Renal cortical epithelial cell (primary cell): ENCODE data around the gene PPIL4. TPM values are rescaled to one million over a fixed set of nuclear protein-coding genes. Genes with fewer than 3 reads are reported as not detected.

Experiments used
- DNase-seq: peaks from one replicate; pipeline ENCODE4 v3.0.0-alpha.2; 2011; ENCODE audit warnings: low read depth
- total RNA-seq: library from RNA; depleted of rRNA; stranded (reverse); fragments of >200 nt; gene quantifications from 2 replicates; pipeline ENCODE4 v1.2.3, GENCODE V29; 2014

PPIL4 gene
- total RNA-seq = 38.7 and 59.0 TPM in 2 replicates

GRCh38 chr6:149545754-149546471 lies at the start of gene PPIL4:
TSS of gene PPIL4 (minus strand) at chr6:149546043. CDS start at chr6:149546005, 38 bp downstream.
- peak; percentile 80 for DNase-seq

DNA sequence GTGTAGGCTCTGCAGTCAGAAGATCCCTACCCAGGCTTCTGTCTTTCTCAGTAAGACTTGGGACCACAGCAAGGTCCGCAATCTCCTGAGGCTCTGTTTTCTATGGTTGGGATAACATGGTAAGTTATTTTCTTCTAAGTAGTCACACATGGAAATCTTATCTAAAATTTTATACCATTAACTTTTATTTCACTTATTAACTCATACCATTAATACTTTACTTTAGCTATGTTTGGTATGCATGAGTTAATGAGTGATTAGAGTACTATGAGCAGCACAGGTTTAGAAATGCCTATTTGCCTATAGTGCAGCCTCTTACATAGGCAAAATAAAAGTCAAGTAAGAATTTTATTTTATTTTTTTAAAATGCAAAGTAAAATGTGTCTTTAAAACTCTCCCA lies 47.6 kb upstream of the PPIL4 start:
- DNase-seq = peak; percentile 88

DNA sequence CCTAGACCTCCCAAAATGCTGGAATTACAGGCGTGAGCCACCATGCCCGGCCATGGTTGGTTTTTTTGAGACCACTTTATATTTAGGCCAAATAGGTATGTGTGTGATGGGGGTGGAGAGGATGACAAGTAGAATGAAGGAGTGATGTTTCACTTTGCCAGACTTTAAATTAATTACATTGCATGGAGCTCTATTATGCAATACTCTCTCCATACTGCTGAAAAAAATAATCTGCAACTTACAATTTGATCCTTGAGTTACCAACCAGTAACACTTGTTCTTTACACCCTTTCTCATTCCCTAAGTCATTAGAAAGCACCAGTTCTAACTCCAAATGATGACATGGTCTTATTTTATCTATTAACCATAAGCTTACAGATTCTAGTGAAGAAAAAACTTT lies 47.1 kb upstream of the PPIL4 start:
- DNase-seq = no peak

DNA sequence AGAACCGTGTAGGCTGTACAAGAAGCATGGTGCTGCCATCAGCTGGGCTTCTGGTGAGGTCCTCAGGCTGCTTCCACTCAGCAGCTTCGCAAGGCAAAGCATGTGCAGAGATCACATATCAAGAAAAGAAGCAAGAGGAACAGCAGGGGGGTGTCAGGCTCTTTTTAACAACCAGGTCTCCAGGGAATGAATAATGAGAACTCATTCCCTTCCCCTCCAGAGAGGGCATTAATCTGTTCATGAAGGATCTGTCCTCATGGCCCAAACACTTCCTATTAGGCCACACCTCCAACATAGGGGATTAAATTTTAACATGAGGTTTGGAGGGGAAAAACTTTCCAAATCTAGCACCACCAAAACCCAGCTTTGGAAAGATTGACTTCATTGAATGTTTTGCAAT lies 40.3 kb upstream of the PPIL4 start:
- DNase-seq = no peak

- DNase-seq = no peak
These were observed 35.5 kb upstream of the PPIL4 start for GRCh38 chr6:149581349-149581748.

DNA sequence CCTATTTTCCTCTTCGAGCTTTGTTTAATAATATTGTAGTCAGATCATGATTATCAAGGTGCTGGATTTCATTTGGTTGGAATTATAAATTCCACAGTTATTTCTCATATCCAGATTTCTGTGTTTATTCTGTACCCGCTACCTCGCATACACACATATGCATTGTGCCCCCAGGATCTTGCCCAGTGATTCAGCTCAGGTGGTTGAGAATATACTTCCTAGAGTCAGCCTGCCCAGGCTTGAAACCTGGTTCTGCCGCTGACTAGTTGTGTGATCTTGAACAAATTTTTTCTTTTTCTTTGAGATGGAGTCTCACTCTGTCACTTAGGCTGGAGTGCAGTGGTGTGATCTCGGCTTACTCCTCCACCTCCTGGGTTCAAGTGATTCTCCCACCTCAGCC lies 35.0 kb upstream of the PPIL4 start:
- no peak for DNase-seq

DNA sequence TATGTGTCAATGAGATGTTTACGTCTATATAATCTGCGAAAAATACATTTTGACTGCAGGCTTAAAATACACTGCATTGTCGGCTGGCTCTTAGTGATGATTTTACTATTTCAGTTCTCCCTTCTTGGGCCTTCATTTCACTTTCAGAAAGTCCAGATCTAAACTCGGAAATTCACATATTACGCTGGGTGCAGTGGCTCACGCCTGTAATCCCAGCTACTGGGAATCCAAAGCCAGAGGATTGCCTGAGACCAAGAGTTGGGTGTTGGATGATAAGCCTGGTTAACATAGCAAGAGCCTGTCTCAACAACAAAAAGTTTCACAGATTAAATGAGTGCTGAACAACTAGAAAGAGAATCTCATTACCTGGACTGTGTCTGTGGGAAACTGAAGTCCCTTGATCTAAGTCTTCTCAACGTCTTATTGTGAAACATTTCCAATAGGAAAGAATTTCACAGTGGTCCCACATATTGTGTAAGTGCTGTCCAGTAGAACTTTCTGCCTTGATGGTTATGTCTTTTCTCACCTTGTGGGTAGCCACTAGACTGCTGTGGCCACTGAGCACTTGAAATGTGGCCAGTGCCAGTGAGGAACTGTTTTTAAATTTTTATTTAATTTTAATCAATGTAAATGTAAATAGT lies 22.2 kb upstream of the PPIL4 start:
- DNase-seq = peak; percentile 53

GRCh38 chr6:149567194-149567586 lies 21.3 kb upstream of the PPIL4 start:
- no peak for DNase-seq

GRCh38 chr6:149566410-149567193 lies 20.8 kb upstream of the PPIL4 start:
- DNase-seq = no peak

- peak; percentile 82 for DNase-seq
These were observed 19.9 kb upstream of the PPIL4 start, which contains the start of gene GINM1 for GRCh38 chr6:149565527-149566409. TSS of gene GINM1 (plus strand) at chr6:149566375. CDS start at chr6:149566415, 40 bp downstream.

DNA sequence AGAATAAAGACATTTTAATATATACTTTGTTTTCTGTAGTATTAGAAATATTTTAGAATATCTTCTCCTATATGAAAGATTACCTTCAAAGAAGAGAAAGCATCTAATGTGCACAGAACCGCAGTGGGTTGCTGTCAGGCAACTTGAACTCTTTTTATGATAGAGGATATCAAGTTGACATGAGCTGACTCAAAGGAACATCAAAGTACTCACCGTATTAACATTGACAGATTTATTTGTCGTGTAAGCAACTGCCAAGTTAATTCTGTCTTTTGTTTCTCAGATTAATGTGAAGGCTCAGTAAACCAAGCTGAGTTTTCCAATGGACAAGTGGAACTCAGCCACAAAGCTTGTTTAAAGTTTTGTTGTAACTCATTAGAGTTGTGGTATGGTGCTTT lies 18.1 kb upstream of the PPIL4 start:
- DNase-seq = no peak

- peak; percentile 76 for DNase-seq
These were observed 17.5 kb upstream of the PPIL4 start for GRCh38 chr6:149563203-149563927.

- no peak for DNase-seq
These were observed 14.9 kb upstream of the PPIL4 start for GRCh38 chr6:149560736-149561135.

- no peak for DNase-seq
These were observed 13.5 kb upstream of the PPIL4 start for GRCh38 chr6:149559389-149559788.

DNA sequence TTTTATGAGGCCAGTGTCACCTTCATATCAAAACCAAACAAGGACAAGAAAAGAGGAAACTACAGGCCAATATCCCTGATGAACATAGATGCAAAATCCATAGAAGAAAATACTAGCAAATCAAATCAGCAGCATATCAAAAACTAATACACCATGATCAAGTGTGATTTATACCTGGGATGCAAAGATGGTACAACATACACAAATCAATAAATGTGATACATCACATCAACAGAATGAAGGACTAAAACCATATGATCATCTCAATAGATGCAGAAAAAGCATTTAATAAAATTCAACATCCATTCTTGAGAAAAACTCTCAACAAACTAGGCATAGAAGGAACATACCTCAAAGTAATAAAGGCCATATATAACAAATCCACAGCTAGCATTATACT lies 12.2 kb upstream of the PPIL4 start:
- no peak for DNase-seq

- no peak for DNase-seq
These were observed 6.1 kb upstream of the PPIL4 start for GRCh38 chr6:149551920-149552319.

DNA sequence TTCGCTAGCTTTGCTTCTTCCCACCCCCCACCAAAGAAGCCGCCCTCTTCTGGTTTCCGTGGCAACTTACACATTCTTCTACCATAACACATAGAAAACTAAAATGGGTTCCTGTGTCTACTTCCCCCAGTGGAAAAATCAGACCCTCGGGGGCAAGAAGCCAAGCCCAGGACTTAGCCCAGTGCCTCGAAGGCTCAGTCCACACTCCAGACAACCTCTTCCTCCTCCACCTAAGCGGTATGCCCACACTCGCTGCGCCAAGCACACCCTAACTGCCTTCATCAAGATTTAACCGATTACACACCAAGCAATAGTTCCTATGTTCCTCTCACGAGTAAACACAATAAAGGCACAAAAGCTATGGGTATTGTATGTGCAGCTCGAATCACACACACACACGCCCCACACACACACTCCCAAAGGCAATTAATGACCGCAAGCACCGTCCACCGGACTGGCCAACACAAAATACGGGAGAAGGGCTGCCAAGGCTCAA lies 537 bp downstream of the PPIL4 start:
- DNase-seq = peak; percentile 67

DNA sequence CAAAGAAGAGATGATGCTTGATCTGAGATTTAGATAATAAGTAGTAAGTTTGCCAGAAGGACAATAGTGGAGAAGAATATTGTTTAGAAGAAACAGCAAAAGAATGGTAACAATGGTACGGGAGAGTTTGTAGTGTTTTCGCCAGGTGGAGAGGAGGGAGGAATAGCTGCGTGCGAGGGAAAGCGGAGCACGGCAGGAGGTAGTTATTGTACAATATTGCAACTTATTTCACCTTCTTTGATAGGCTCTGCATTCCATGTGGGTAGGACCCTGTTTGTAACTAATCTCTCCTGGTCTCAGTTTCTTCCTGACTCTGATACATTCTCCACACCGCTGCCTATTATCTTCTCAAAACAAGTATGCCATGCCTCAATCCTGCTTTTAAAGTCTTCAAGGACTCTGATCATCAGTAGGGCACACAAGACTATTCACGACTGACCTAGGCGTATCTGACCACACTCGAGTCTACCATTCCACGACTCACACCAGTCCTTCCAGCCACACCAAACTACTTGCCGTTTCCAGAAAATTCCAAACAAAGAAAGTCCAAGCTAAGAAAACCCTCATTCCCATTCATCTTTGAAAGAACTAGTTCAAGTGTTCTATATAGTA lies 1.1 kb downstream of the PPIL4 start:
- DNase-seq = no peak

GRCh38 chr6:149541139-149541538 lies 4.7 kb downstream of the PPIL4 start:
- no peak for DNase-seq

DNA sequence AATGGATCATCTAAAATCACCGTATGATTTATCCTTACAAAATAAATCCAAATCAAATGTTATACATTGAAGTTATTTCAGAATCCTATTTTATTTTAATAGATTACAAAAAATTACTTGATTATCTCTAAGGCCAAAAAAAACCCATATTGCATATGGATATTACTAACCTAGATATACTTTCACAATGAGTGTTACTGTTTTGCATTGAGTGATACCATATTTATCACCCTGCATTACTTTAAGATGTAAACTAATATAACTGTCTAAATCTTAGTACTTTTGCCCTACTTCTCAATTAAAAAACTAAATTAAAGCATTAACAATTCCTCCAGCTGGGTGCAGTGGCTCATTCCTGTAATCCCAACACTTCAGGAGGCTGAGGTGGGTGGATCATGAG lies 11.1 kb downstream of the PPIL4 start:
- DNase-seq = no peak
